ENCODE data around the gene LIG1. TPM values are rescaled to one million over a fixed set of nuclear protein-coding genes. Genes with fewer than 3 reads are reported as not detected.
"Not testable (repeated sequence)": the region's sequence is repeated elsewhere in the genome, so short reads cannot be mapped to it uniquely, and the experiment has no call there.

Gene LIG1
- total RNA-seq, 2 donors from 2014 or later = 18.1 to 29.5 TPM

DNA sequence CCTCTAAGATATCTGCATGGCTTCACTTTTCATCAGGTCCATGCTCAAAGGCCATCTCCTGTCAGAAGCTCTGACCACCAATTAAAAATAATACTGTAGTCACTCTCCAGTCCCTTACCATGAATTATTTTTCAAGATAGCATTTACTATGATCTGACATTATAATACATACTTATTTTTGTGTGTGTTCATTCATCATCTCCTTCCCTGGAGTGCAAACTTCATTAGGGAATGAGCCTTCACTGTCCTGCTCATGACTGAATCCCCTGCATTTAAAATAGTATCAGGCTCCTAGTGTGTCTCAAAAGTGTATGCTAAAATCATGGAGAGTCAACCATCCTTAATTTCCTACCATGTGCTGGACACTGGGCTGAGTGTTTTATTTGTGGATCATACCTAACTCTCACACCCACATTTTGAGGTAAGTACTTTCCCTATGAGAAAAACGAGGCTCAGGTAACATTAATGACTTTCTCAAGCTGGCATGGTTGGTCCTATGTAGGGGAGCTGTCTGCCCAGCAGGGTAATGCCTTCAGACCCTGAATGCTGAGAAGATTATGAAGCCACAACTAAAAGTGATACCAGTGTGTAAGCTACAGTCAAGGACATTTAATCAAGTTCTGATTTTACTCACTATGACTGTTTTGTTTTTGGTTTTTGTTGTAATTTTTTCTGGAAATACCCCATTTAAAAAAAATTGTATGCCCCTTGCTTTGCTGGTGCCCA is 75.9 kb downstream of the LIG1 start:
- DNase-seq = no peak
- intact Hi-C loops (cut with DNase I, micrococcal nuclease) = no loop called here
- ATAC-seq = no peak

DNA sequence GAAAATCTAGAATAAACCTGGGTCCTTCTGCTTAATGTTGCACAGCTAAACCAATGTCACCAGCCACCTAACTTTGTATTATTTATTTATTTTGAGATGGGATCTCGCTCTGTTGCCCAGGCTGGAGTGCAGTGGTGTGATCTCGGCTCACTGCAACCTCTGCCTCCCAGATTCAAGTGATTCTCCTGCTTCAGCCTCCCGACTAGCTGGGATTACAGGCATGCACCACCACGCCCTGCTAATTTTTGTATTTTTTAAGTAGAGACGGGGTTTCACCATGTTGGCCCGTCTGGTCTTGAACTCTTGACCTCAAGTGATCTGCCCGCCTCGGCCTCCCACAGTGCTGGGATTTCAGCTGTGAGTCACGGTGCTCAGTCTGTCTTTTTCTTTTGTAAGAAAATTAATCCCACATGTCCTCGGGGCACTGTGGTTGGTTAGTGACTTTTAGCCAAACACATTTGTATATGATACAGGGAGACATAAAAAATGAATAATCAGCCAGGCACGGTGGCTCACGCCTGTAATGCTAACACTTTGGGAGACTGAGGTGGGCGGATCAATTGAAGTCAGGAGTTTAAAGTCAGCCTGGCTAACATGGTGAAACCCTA is 78.9 kb downstream of the LIG1 start:
- DNase-seq; intact Hi-C loops (cut with DNase I, micrococcal nuclease); ATAC-seq: not testable (repeated sequence)

DNA sequence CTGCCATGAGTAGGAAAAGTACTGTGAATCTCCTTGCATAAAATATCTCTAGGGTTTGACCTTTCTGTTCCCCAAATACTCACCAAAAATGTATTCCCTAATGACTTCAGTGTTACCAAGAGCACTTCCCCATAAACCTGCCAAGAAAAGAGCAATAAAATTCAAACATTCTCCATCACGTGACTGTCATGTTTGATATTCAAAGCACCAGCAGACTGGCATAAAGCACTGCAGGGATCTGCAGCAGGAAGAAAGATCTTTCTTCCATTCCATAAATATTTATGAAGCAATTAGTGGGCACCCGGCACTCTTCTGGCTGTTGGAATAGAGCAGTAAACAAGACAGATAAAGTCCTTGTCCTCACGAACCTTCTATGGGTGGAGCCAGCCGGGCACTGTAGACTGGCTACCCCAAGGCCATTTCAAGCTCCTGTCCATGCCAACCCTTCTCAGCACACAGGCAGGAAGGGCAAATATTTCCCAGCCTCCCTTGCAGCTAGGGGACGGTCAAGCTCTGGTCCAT is 79.8 kb downstream of the LIG1 start:
- intact Hi-C loops (cut with DNase I, micrococcal nuclease) = no loop called here
- DNase-seq = peak; percentile 34 to 37
- ATAC-seq = peak; percentile 92

DNA sequence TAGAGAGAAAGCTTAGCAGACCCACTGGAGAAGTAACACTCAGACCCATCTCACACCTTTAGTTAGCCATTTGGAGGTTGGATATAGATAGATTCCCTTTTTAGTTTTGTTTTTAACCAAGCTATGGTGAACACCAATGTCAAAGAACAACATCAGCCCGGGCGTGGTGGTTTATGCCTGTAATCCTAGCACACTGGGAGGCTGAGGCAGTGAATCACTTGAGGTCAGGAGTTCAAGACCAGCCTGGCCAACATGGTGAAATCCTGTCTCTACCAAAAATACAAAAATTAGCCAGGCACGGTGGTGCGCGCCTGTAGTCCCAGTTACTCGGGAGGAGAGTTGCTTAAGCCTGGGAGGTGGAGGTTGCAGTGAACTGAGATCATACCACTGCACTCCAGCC is 81.2 kb downstream of the LIG1 start:
- DNase-seq; ATAC-seq; intact Hi-C loops (cut with DNase I, micrococcal nuclease): not testable (repeated sequence)

DNA sequence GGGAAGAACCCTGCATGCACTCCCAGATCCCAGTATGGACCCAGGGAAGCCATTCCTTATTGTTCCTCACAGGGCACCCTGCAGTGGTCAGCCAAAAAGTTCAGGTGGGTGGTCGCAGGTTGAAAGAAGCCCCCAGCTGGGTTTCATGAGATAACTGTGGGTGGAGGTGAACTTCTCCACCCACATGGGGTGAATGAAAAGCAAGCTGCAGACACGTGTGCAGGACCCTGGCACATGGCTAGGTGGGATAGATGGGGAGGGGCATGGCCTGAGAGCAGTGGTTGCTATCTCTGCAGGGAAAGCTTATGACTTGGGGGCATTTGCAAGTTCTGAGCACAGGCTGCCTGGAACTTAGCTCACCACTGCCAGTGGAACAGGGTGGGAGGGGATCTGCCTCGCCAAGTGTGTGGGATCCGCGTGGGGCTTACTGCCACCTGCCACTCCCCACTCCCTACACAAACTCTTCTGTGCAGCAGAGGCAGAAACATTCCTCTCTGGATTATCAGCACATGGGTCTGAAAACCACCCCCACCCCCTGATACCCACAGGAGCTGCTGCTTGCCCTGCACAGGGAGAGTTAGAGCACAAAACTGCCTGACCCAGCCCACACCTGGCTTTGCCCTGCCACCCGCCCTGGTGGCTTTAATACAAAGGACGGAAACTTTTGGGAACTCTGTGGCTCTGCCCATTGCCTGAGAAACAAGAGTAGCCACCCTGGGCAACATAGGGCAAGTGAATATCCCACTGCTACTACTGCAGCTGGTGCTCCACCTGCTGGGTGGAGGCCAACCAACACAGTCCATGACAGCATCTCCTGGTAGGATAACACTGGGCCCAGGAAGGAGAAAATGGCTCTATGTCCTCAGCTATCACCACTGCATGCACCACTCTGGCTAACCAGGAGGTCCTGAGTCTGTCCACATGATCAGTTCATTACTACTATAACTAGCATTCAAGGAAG is 84.0 kb downstream of the LIG1 start:
- DNase-seq (no peak), ATAC-seq (no peak)
- intact Hi-C loops (cut with DNase I, micrococcal nuclease) = no loop called here

DNA sequence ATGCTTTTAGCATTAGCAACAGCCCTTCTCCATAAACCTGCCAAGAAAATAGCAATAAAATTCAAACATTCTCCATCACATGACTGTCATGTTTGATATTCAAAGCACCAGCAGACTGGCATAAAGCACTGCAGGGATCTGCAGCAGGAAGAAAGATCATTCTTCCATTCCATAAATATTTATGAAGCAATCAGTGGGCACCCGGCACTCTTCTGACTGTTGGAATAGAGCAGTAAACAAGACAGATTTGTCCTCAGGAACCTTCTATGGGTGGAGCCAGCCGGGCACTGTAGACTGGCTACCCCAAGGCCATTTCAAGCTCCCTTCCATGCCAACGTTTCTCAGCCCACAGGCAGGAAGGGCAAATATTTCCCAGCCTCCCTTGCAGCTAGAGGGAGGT is 85.1 kb downstream of the LIG1 start:
- intact Hi-C loops (cut with DNase I, micrococcal nuclease) = no loop called here
- ATAC-seq (peak; percentile 79), DNase-seq (peak in 1 of 2 donors; percentile 27)

DNA sequence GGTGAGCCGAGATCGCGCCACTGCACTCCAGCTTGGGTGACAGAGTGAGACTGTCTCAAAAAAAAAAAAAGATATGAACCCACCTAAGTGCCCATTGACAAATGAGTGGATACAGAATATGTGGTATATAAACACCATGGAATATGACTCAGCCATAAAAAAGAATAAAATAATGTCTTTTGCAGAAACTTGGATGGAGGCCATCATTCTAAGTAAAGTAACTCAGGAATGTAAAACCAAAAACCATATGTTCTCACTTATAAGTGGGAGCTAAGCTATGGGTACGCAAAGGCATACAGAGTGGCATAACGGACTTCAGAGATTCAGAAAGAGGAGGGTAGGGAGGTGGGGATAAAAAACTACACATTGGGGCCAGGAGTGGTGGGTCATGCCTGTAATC is 89.0 kb downstream of the LIG1 start:
- no peak for DNase-seq
- no peak for ATAC-seq
- intact Hi-C loops (cut with DNase I, micrococcal nuclease) = no loop called here

DNA sequence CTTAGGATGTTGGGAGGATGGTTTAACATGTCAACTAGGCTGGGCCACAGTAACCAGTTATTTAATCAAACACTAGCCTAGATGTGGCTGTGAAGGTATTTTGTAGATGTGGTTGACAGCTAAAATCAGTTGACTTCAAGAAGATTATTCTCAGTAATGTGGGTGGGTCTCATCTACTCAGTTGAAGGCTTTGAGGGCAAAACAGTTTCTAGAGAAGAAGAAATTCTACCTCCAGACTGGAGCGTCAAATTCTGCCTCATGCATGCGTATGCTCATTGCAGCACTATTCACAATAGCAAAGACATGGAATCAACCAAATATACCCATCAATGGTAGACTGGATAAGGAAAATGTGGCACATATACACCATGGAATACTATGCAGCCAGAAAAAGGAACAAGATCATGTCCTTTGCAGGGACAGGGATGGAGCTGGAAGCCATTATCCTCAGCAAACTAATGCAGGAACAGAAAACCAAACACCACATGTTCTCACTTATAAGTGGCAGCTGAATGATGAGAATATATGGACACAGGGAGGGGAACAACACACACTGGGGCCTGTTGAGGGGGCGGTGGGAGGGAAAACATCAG is 99.9 kb downstream of the LIG1 start:
- ATAC-seq; intact Hi-C loops (cut with DNase I, micrococcal nuclease); DNase-seq: not testable (repeated sequence)

DNA sequence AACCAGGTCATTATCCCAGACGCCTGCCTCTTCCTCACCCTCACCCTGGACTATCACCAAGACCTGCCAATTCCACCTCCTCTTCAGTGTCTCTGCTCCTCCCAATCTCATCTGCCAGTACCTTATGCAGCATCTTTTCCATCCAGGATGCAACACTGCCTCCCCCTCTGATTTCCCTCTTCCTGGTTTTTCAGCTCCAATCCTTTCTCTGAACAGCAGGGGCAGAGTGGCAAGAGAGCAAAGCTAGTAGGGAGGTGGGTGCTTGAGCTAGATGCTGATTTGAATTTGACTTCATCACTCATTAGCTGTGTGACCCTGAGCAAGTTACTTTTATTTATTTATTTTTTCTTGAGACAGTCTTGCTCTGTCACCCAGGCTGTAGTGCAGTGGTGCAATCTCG is 100.7 kb downstream of the LIG1 start:
- DNase-seq = no peak
- intact Hi-C loops (cut with DNase I, micrococcal nuclease) = no loop called here
- ATAC-seq = no peak

Other genes with a start within 250 kb of the LIG1 start
- gene BSPH1, start 178.2 kb downstream of the LIG1 start, total RNA-seq = not detected
- gene ELSPBP1, start 175.7 kb downstream of the LIG1 start, total RNA-seq = not detected
- gene CABP5, start 126.3 kb downstream of the LIG1 start, total RNA-seq = not detected
- gene PLA2G4C, start 59.5 kb downstream of the LIG1 start, total RNA-seq = 1 to 10 TPM in 1 of 2 donors, under 1 TPM in 1; 0.58 to 9.3 TPM
- gene ZSWIM9, start 336 bp upstream of the LIG1 start, total RNA-seq = 1 to 10 TPM; 5.8 to 7.1 TPM
- 10 to 100 TPM; 15.3 to 23.4 TPM for gene CARD8, start 85.6 kb upstream of the LIG1 start, total RNA-seq
- under 1 TPM in 1 of 2 donors, not detected in 1; 0.34 TPM for gene ZNF114, start 99.7 kb upstream of the LIG1 start, total RNA-seq
- gene EMP3, start 155.2 kb upstream of the LIG1 start, total RNA-seq = 10 to 100 TPM in 1 of 2 donors, 1 to 10 TPM in 1; 8.4 to 33.4 TPM
- gene TMEM143, start 193.6 kb upstream of the LIG1 start, total RNA-seq = 10 to 100 TPM; 12.5 to 18.4 TPM
- gene SYNGR4, start 194.0 kb upstream of the LIG1 start, total RNA-seq = not detected
- gene KDELR1, start 221.2 kb upstream of the LIG1 start, total RNA-seq = 100 to 1,000 TPM; 226 to 236 TPM
- gene GRIN2D, start 223.3 kb upstream of the LIG1 start, total RNA-seq = under 1 TPM; 0.37 to 0.61 TPM